ENCODE results near the gene TPBG.
"Not testable (repeated sequence)": the region's sequence is repeated elsewhere in the genome, so short reads cannot be mapped to it uniquely, and the experiment has no call there.

Gene TPBG

DNA sequence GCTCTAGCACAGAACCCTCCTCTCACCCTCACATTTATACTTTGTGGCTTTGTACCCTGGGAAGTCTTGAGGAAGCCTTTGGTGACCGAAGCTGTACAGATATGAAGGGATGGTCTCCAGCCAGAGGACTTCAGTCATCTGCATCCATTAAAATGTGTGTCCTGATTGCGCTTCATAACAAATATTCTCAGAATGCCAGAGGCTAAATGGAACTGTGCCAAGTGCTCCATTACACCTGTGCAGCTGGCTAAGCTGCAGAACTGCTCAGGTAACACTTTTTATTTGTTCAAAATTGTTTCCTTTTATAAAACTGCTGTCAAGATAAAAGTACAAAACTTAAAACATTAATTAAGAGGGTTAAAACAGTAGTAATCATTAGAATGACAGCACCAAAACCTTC lies 22.3 kb downstream of the TPBG start:
- Histone ChIP-seq H3K9ac (ENCODE audit: low read depth, low read length) (no peak overlapping the region), H3K4me1 (ENCODE audit: insufficient read depth, low read length) (no peaks in the 10 kb centered on the region), H3K9me3 (ENCODE audit: insufficient read depth, low read length, severe bottlenecking) (no peaks in the 10 kb centered on the region), H2AFZ (ENCODE audit: low read depth, low read length) (no peak overlapping the region), H3K36me3 (ENCODE audit: insufficient read depth, low read length) (no peaks in the 10 kb centered on the region), H3K4me2 (ENCODE audit: insufficient read depth, low read length) (no peak overlapping the region), H3K79me2 (ENCODE audit: insufficient read depth, low read length) (no peaks in the 10 kb centered on the region), H3K27ac (ENCODE audit: low read length) (no peak overlapping the region), H4K20me1 (ENCODE audit: insufficient read depth, low read length) (no peaks in the 10 kb centered on the region), H3K27me3 (ENCODE audit: insufficient read depth, low read length, poor library complexity) (no peaks in the 10 kb centered on the region), H3K4me3 (ENCODE audit: low read depth in 1 of 2, low read length in 2 of 2) (no peak overlapping the region)
- ATAC-seq (ENCODE audit: insufficient read depth, low read depth) (no peak), DNase-seq (no peak)
- TF ChIP-seq EZH2 (IDR thresholded peaks at IDR 0.05; ENCODE audit: borderline replicate concordance, low read depth, low read length, severe bottlenecking), result no peak
- TF ChIP-seq, protein P1, sequence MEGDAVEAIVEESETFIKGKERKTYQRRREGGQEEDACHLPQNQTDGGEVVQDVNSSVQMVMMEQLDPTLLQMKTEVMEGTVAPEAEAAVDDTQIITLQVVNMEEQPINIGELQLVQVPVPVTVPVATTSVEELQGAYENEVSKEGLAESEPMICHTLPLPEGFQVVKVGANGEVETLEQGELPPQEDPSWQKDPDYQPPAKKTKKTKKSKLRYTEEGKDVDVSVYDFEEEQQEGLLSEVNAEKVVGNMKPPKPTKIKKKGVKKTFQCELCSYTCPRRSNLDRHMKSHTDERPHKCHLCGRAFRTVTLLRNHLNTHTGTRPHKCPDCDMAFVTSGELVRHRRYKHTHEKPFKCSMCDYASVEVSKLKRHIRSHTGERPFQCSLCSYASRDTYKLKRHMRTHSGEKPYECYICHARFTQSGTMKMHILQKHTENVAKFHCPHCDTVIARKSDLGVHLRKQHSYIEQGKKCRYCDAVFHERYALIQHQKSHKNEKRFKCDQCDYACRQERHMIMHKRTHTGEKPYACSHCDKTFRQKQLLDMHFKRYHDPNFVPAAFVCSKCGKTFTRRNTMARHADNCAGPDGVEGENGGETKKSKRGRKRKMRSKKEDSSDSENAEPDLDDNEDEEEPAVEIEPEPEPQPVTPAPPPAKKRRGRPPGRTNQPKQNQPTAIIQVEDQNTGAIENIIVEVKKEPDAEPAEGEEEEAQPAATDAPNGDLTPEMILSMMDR (IDR thresholded peaks at IDR 0.05; ENCODE audit: borderline replicate concordance, extremely low read depth, low read length, poor library complexity, severe bottlenecking), result no peak

DNA sequence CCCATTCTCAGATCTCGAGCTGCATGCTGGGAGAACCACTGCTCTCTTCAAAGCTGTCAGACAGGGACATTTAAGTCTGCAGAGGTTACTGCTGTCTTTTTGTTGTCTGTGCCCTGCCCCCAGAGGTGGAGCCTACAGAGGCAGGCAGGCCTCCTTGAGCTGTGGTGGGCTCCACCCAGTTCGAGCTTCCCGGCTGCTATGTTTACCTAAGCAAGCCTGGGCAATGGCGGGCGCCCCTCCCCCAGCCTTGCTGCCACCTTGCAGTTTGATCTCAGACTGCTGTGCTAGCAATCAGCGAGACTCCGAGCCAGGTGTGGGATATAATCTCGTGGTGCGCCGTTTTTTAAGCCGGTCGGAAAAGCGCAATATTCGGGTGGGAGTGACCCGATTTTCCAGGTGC lies 31.2 kb downstream of the TPBG start:
- H3K9ac ChIP-seq (ENCODE audit: low read depth, low read length), result not testable (repeated sequence)

DNA sequence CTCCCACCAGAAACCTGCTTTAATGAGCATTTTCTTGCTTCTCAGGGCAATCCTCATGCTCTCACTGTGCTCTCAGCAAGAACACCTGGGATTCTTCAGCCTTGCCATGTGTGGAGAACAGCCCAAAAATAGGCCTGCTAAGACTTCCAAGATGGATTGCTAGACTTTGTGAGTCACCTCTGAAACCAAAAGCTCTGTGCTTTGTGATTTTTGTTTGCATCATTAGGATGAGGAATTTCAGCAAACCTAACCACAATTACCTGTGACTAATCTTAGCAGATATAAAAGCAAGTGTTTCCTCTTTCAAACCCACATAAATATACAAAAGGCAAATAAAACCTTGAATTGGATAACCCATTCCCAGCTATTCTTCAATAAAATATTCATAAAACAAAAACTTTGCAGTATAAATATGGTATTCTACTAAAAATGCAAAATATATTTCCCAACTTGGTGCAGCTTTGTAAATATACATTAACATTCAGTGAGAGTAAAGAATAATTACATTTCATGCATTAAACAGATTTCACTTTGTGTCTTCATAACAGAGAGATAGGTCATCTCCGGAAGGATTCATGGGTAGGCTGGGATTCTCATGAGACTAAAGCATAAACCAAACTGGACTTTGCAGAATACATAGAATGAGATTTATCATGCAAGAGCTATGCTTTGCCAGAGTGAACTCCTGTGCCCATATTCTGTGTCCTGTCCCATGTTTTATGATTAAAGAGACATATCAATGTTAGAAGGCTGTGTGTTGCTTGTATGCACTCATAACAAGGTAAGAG lies 33.5 kb downstream of the TPBG start:
- TF ChIP-seq, protein P1 (IDR thresholded peaks at IDR 0.05; ENCODE audit: borderline replicate concordance, extremely low read depth, low read length, poor library complexity, severe bottlenecking), result no peak
- no peak for TF ChIP-seq EZH2 (IDR thresholded peaks at IDR 0.05; ENCODE audit: borderline replicate concordance, low read depth, low read length, severe bottlenecking)
- no peaks in the 10 kb centered on the region for H3K9me3 ChIP-seq (ENCODE audit: insufficient read depth, low read length, severe bottlenecking)
- H2AFZ ChIP-seq (ENCODE audit: low read depth, low read length), result no peak overlapping the region
- no peaks in the 10 kb centered on the region for H3K79me2 ChIP-seq (ENCODE audit: insufficient read depth, low read length)
- no peak overlapping the region for H3K27ac ChIP-seq (ENCODE audit: low read length)
- H3K4me2 ChIP-seq (ENCODE audit: insufficient read depth, low read length), result no peak overlapping the region
- no peaks in the 10 kb centered on the region for H3K27me3 ChIP-seq (ENCODE audit: insufficient read depth, low read length, poor library complexity)
- ATAC-seq (ENCODE audit: insufficient read depth, low read depth) (no peak), DNase-seq (no peak)
- H3K9ac ChIP-seq (ENCODE audit: low read depth, low read length), result no peak overlapping the region
- H4K20me1 ChIP-seq (ENCODE audit: insufficient read depth, low read length), result no peaks in the 10 kb centered on the region
- no peak overlapping the region for H3K4me3 ChIP-seq (ENCODE audit: low read depth in 1 of 2, low read length in 2 of 2)
- no peaks in the 10 kb centered on the region for H3K36me3 ChIP-seq (ENCODE audit: insufficient read depth, low read length)
- no peaks in the 10 kb centered on the region for H3K4me1 ChIP-seq (ENCODE audit: insufficient read depth, low read length)

More for the DNA sequence above, 31.2 kb downstream of the TPBG start:
- not testable (repeated sequence) for H3K27me3 ChIP-seq (ENCODE audit: insufficient read depth, low read length, poor library complexity); H3K9me3 ChIP-seq (ENCODE audit: insufficient read depth, low read length, severe bottlenecking); H3K79me2 ChIP-seq (ENCODE audit: insufficient read depth, low read length); H3K4me1 ChIP-seq (ENCODE audit: insufficient read depth, low read length); H3K36me3 ChIP-seq (ENCODE audit: insufficient read depth, low read length); DNase-seq; H4K20me1 ChIP-seq (ENCODE audit: insufficient read depth, low read length); H3K4me2 ChIP-seq (ENCODE audit: insufficient read depth, low read length); ATAC-seq (ENCODE audit: insufficient read depth, low read depth); H3K4me3 ChIP-seq (ENCODE audit: low read depth in 1 of 2, low read length in 2 of 2); H2AFZ ChIP-seq (ENCODE audit: low read depth, low read length); H3K27ac ChIP-seq (ENCODE audit: low read length)

DNA sequence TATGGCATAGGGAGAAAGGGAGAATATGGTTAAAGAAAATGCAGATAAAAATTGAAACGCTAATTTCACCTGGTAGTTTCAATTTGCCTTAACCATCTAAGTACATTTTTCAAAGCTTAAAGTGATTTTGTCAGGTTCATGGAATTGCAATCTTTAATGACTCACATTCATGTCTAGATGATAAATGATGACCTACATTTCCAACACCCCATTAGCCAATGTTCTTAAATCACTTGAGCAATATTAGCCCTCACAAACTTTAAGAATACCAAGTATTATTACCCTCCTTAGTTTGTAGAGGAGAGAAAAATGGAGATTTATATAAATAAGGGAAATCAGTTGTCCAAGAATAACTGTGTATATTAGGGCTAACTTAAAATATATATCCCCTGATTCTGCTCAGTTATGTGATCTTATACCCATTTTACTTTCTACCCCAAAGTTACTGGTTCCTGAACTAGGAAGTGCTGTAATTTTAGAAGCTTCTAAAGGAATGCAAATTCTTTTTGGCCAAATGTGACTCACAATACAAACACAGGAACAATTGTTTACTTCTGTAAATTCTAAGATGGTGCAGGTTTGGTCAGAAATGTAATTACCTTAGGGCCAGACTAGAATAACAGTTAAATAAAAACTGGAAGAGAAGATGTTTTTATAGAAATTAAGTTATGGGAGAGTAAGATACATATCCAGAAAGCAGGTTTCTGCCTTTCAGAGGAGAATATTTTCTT lies 34.5 kb downstream of the TPBG start:
- no peaks in the 10 kb centered on the region for H3K9me3 ChIP-seq (ENCODE audit: insufficient read depth, low read length, severe bottlenecking)
- H3K9ac ChIP-seq (ENCODE audit: low read depth, low read length), result no peak overlapping the region
- no peak overlapping the region for H2AFZ ChIP-seq (ENCODE audit: low read depth, low read length)
- H3K4me2 ChIP-seq (ENCODE audit: insufficient read depth, low read length), result no peak overlapping the region
- TF ChIP-seq EZH2 (IDR thresholded peaks at IDR 0.05; ENCODE audit: borderline replicate concordance, low read depth, low read length, severe bottlenecking), result no peak
- TF ChIP-seq, protein P1 (IDR thresholded peaks at IDR 0.05; ENCODE audit: borderline replicate concordance, extremely low read depth, low read length, poor library complexity, severe bottlenecking), result no peak
- H3K27me3 ChIP-seq (ENCODE audit: insufficient read depth, low read length, poor library complexity), result no peaks in the 10 kb centered on the region
- no peaks in the 10 kb centered on the region for H4K20me1 ChIP-seq (ENCODE audit: insufficient read depth, low read length)
- no peaks in the 10 kb centered on the region for H3K79me2 ChIP-seq (ENCODE audit: insufficient read depth, low read length)
- ATAC-seq (ENCODE audit: insufficient read depth, low read depth), result no peak
- H3K4me1 ChIP-seq (ENCODE audit: insufficient read depth, low read length), result no peaks in the 10 kb centered on the region
- H3K36me3 ChIP-seq (ENCODE audit: insufficient read depth, low read length), result no peaks in the 10 kb centered on the region
- DNase-seq, result no peak
- no peak overlapping the region for H3K27ac ChIP-seq (ENCODE audit: low read length)
- no peak overlapping the region for H3K4me3 ChIP-seq (ENCODE audit: low read depth in 1 of 2, low read length in 2 of 2)

All from DND-41 (cell line).